Smooth muscle cell (in vitro differentiated cells): ENCODE measurements around the gene UBE2V1. TPM values are rescaled to one million over a fixed set of nuclear protein-coding genes. Genes with fewer than 3 reads are reported as not detected.
"Not testable (repeated sequence)": the region's sequence is repeated elsewhere in the genome, so short reads cannot be mapped to it uniquely, and the experiment has no call there.

Source experiments
- DNase-seq: peaks from one replicate; lab custom pipeline; 2025; ENCODE audit not compliant: unreplicated experiment; lab: John Stamatoyannopoulos, UW
- H2AFZ ChIP-seq: fragments of 200-600 bp; sonication (generic); 2 replicates; pipeline ENCODE4 v1.6.0; 2016; ENCODE audit warnings: antibody characterized with exemption, low read depth, mild to moderate bottlenecking
- H3F3A ChIP-seq: fragments of 200-600 bp; sonication (generic); 2 replicates; pipeline ENCODE4 v1.6.0; 2017; ENCODE audit warnings: antibody characterized with exemption, low read depth
- H3K27ac ChIP-seq: fragments of 200-600 bp; sonication (generic); 2 replicates; pipeline ENCODE4 v1.5.1; 2016; ENCODE audit warnings: low read depth, mild to moderate bottlenecking
- H3K27me3 ChIP-seq: fragments of 200-600 bp; sonication (generic); 2 replicates; pipeline ENCODE4 v1.6.1; 2016; ENCODE audit warnings: low read depth, mild to moderate bottlenecking
- H3K36me3 ChIP-seq: fragments of 200-600 bp; sonication (generic); 2 replicates; pipeline ENCODE4 v1.5.1; 2016; ENCODE audit warnings: low read depth
- H3K4me1 ChIP-seq: fragments of 200-600 bp; sonication (generic); 2 replicates; pipeline ENCODE4 v1.5.1; 2016; ENCODE audit warnings: low read depth
- H3K4me2 ChIP-seq: fragments of 200-600 bp; sonication (generic); 2 replicates; pipeline ENCODE4 v1.6.0; 2016; ENCODE audit warnings: mild to moderate bottlenecking
- H3K4me3 ChIP-seq: fragments of 200-600 bp; sonication (generic); 2 replicates; pipeline ENCODE4 v1.5.1; 2016; ENCODE audit warnings: mild to moderate bottlenecking
- H3K79me2 ChIP-seq: fragments of 200-600 bp; sonication (generic); 2 replicates; pipeline ENCODE4 v1.6.0; 2016; ENCODE audit warnings: low read depth, mild to moderate bottlenecking
- H3K9ac ChIP-seq: fragments of 200-600 bp; sonication (generic); 2 replicates; pipeline ENCODE4 v1.6.0; 2016; ENCODE audit warnings: low read depth
- H3K9me3 ChIP-seq: fragments of 200-600 bp; sonication (generic); replicated peaks from 2 replicates; pipeline ENCODE4 v1.5.1; 2016; ENCODE audit warnings: low read depth
- H4K20me1 ChIP-seq: fragments of 200-600 bp; sonication (generic); 2 replicates; pipeline ENCODE4 v1.6.0; 2016; ENCODE audit warnings: low read depth
- CTCF ChIP-seq: fragments of 200-600 bp; sonication (generic); IDR thresholded peaks from 2 replicates; pipeline ENCODE4 v1.5.1; 2017; ENCODE audit warnings: borderline replicate concordance, mild to moderate bottlenecking, antibody characterized with exemption; ENCODE audit not compliant: insufficient read depth, poor library complexity, severe bottlenecking
- WGBS: methylation state at CpG from one replicate; pipeline ENCODE4 v1.1.7; 2016; ENCODE audit warnings: low lambda C conversion rate; 5-methylcytosine and 5-hydroxymethylcytosine counted together
- polyA plus RNA-seq: library from polyadenylated mRNA; unstranded; fragments of >200 nt; fragmentation: Nextera tagmentation; extraction: Ambion mirVana; gene quantifications from 2 replicates; pipeline ENCODE4 v1.2.1, GENCODE V29; 2016
- total RNA-seq: library from RNA; depleted of rRNA; stranded (reverse); fragments of >200 nt; gene quantifications from 2 replicates; pipeline ENCODE4 v1.2.3, GENCODE V29; 2014

Gene UBE2V1
- total and polyA plus RNA-seq, 2 experiments from 2014 or later, result 94.8 to 128 TPM

- Histone ChIP-seq H3F3A (no peaks in the 10 kb centered on the region), H2AFZ (no peak overlapping the region), H3K4me1 (no peaks in the 10 kb centered on the region), H3K9me3 (no peaks in the 10 kb centered on the region), H3K79me2 (no peaks in the 10 kb centered on the region), H3K27ac (no peak overlapping the region), H3K9ac (no peak overlapping the region), H3K4me3 (no peak overlapping the region), H4K20me1 (no peaks in the 10 kb centered on the region), H3K27me3 (no peaks in the 10 kb centered on the region), H3K36me3 (no peaks in the 10 kb centered on the region), H3K4me2 (no peak overlapping the region)
- no peak for TF ChIP-seq CTCF
- 93% methylated on average over 10 of the region's 10 CpGs for WGBS
- DNase-seq, result no peak
Measured at GRCh38 chr20:50066161-50066834, 46.7 kb downstream of the UBE2V1 start.

- Histone ChIP-seq H3K27ac (no peak overlapping the region), H3K36me3 (no peaks in the 10 kb centered on the region), H3K79me2 (no peaks in the 10 kb centered on the region), H3K9ac (no peak overlapping the region), H4K20me1 (no peaks in the 10 kb centered on the region), H3F3A (no peaks in the 10 kb centered on the region), H3K4me2 (no peak overlapping the region), H3K4me3 (no peak overlapping the region), H2AFZ (no peak overlapping the region), H3K9me3 (no peaks in the 10 kb centered on the region), H3K4me1 (no peaks in the 10 kb centered on the region), H3K27me3 (no peaks in the 10 kb centered on the region)
- WGBS, result 83% methylated on average over 3 of the region's 3 CpGs
- TF ChIP-seq CTCF, result no peak
- DNase-seq, result no peak
Measured at GRCh38 chr20:50065325-50065615, 47.7 kb downstream of the UBE2V1 start.

- H3K4me2 ChIP-seq, result not testable (repeated sequence)
Measured at GRCh38 chr20:50063763-50064162, 49.2 kb downstream of the UBE2V1 start.

GRCh38 chr20:50062006-50062838 lies 50.7 kb downstream of the UBE2V1 start:
- WGBS, result 84% methylated on average over 13 of the region's 13 CpGs
- Histone ChIP-seq H3K79me2 (no peaks in the 10 kb centered on the region), H3K27me3 (no peaks in the 10 kb centered on the region), H2AFZ (no peak overlapping the region), H3K9ac (no peak overlapping the region), H3K4me2 (no peak overlapping the region), H3K36me3 (no peaks in the 10 kb centered on the region), H4K20me1 (no peaks in the 10 kb centered on the region), H3F3A (no peaks in the 10 kb centered on the region), H3K27ac (no peak overlapping the region), H3K4me1 (no peaks in the 10 kb centered on the region), H3K9me3 (no peaks in the 10 kb centered on the region), H3K4me3 (no peak overlapping the region)
- TF ChIP-seq CTCF, result no peak
- no peak for DNase-seq

More at GRCh38 chr20:50063763-50064162, 49.2 kb downstream of the UBE2V1 start:
- H3K79me2 ChIP-seq, H3K9me3 ChIP-seq, H3K4me1 ChIP-seq, H3K36me3 ChIP-seq, H3K27ac ChIP-seq, H4K20me1 ChIP-seq, H3K9ac ChIP-seq, H3K4me3 ChIP-seq, H2AFZ ChIP-seq, DNase-seq, H3F3A ChIP-seq, H3K27me3 ChIP-seq: not testable (repeated sequence)
- 97% methylated on average over 6 of the region's 6 CpGs for WGBS
